ENCODE data around the gene MACROD2.
A peak's percentile ranks its signal among the peaks of the same experiment; 100 is the strongest.

Gene MACROD2

DNA sequence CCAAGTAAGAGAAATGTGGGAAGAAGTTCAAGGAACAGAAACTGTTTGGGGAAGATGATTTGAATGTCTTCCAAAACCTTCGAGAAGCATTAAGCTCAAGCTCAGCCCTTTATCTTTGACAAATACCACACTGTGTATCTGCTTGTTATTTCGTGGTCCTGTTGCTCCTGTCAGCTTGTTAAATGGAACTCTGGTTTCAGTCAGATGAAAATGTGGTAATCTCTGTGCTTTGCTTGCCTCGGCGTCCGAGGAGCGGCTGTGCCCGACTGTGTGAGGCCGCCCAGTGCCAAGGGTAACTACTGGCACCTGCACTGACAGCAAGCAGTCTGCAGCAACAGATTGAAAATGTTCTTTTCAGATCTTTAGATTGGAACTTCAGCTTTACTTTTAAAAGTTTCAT is 920.0 kb downstream of the MACROD2 start:
- TF ChIP-seq, protein P1, sequence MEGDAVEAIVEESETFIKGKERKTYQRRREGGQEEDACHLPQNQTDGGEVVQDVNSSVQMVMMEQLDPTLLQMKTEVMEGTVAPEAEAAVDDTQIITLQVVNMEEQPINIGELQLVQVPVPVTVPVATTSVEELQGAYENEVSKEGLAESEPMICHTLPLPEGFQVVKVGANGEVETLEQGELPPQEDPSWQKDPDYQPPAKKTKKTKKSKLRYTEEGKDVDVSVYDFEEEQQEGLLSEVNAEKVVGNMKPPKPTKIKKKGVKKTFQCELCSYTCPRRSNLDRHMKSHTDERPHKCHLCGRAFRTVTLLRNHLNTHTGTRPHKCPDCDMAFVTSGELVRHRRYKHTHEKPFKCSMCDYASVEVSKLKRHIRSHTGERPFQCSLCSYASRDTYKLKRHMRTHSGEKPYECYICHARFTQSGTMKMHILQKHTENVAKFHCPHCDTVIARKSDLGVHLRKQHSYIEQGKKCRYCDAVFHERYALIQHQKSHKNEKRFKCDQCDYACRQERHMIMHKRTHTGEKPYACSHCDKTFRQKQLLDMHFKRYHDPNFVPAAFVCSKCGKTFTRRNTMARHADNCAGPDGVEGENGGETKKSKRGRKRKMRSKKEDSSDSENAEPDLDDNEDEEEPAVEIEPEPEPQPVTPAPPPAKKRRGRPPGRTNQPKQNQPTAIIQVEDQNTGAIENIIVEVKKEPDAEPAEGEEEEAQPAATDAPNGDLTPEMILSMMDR (conservative IDR thresholded peaks at IDR 0.05; ENCODE audit: low read depth): no peak
- ChIA-PET POLR2A (ENCODE audit: low non-redundant PET) (no interaction called here), CTCF (interaction anchor here (0.7 kb wide), 2 partner anchors 725 to 1309 kb away, joined by 3 read pairs; no protein-coding TSS in a partner anchor)
- no peak overlapping the region for H3K27ac ChIP-seq
- DNase-seq (ENCODE audit: low spot score): no peak

DNA sequence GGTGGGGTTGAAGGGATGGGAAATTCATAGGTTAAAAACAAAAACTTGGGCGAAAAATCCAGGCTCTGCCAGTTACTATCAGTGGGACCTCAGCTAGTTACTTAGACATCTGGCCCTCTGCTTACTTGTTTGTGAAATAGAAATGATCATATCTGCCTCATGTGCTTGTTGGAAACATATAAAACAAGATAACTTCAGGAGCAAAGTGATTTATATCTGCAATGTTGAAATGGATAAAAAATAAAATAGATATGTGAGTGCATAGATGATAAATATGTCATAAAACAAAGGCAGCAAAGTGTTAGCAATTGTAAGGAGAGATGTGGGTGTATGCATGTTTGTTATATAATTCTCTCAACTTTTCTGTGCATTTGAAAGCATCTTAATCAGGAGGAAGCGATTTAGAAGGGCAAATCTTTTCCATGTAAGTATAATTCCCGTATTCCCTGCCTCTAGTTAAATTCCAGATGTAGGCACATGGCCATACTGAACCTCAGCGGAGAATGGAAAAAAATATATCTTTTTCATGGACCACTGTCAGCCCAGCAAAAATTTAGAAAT is 921.1 kb downstream of the MACROD2 start:
- POLR2A ChIA-PET (ENCODE audit: low non-redundant PET): no interaction called here
- CTCF ChIA-PET: no interaction called here
- TF ChIP-seq, protein P1 (conservative IDR thresholded peaks at IDR 0.05; ENCODE audit: low read depth): no peak
- no peak overlapping the region for H3K27ac ChIP-seq
- DNase-seq (ENCODE audit: low spot score): no peak

DNA sequence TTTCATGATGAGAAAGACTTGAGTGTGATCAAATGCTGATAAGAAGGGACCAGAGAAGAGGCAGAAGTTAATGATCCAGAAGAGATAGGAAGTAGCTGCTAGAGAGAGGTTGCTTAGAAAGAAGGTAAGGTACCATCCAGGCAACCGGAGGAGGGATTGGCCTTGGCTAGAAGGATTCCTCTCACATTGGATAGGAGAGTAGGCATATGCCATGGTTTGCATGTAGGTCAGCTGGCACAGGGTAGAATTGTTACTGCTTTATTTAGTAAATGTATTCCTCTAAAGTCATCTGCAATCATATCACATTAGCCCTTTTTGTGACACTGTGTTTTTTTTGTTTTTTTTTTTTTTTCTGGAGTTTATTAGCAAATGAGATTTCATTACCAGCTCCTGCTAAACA is 923.0 kb downstream of the MACROD2 start:
- ChIA-PET CTCF (no interaction called here), POLR2A (ENCODE audit: low non-redundant PET) (no interaction called here)
- no peak overlapping the region for H3K27ac ChIP-seq
- no peak for DNase-seq (ENCODE audit: low spot score)
- TF ChIP-seq, protein P1 (conservative IDR thresholded peaks at IDR 0.05; ENCODE audit: low read depth): no peak

DNA sequence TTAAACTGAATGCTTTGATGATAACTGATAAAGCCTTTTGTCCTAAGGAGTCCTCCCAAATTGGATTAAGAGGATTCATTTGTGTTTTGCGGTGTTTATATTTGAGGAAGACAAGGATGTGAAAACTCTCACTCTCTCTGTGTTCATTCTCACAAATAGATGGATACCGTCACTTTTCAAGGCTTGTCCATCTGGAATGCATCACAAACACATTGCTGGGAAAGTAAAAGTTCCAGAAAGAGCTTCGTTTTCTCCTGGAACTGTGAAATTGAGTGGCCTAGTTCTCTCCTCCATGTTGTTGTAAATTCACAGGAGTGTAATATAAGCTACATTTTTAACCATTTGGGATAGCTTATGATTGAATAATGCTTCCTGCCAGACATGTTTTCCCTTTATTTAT is 923.7 kb downstream of the MACROD2 start:
- TF ChIP-seq, protein P1 (conservative IDR thresholded peaks at IDR 0.05; ENCODE audit: low read depth): no peak
- DNase-seq (ENCODE audit: low spot score): no peak
- POLR2A ChIA-PET (ENCODE audit: low non-redundant PET): no interaction called here
- CTCF ChIA-PET: no interaction called here
- no peak overlapping the region for H3K27ac ChIP-seq

DNA sequence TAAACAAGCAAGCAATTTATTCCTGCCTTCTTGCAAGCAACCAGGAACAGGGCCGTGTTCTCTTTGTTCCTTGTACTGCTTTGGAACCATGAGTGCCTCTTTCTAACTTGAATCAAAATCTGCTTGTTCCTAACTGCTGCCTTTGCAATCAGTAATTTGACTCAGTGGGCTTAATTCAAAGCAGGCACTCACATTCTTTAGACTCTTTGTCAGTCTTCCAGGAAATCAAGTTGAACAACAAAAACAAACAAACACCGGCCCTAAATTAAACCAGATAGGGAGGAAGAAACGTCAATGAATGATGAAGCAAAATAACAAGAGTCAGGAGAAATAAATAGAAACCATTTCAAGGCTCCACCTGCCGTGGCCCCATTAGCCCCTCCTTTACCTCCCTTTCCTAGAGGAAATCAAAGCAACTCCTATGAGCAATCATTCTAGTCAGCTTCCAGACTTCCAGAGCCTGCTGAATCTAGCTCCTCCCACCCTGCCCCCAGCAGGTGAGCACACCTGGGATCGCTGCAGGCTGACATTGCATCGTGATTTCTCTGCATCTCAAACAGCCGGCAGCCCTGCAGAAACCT is 924.3 kb downstream of the MACROD2 start:
- ChIA-PET POLR2A (ENCODE audit: low non-redundant PET) (no interaction called here), CTCF (interaction anchor here (0.6 kb wide), 1 partner anchor 1307 kb away, joined by 3 read pairs; no protein-coding TSS in a partner anchor)
- TF ChIP-seq, protein P1 (conservative IDR thresholded peaks at IDR 0.05; ENCODE audit: low read depth): no peak
- peak; percentile 76 for DNase-seq (ENCODE audit: low spot score)
- no peak overlapping the region for H3K27ac ChIP-seq

DNA sequence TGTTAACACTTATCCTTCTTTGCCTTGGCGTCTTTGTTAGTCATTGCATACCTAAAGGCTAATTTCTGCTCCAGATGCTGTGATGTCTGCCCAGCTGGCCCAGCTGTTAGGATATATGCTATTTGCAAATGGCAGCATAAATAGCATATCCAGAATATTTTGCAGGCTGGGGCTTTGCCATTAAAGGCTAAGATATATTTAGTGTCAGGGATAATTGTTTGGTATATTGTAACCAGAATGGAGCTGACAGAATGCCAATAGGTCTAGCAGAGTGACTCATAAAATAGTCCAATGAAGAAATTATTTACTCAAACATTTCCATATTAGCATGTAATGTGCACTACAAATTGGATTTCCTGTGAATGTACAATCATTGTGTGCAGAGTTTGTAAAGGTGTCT is 926.2 kb downstream of the MACROD2 start:
- H3K27ac ChIP-seq: no peak overlapping the region
- ChIA-PET POLR2A (ENCODE audit: low non-redundant PET) (no interaction called here), CTCF (no interaction called here)
- TF ChIP-seq, protein P1 (conservative IDR thresholded peaks at IDR 0.05; ENCODE audit: low read depth): no peak
- DNase-seq (ENCODE audit: low spot score): peak; percentile 17
